ENCODE results near the gene PSAPL1. TPM values are rescaled to one million over a fixed set of nuclear protein-coding genes. Genes with fewer than 3 reads are reported as not detected.
A peak's percentile ranks its signal among the peaks of the same experiment; 100 is the strongest.

The PSAPL1 gene
- total RNA-seq, 5 donors from 2014 or later (not counting 1 experiment from before 2014, with no cell fraction given), result not detected

DNA sequence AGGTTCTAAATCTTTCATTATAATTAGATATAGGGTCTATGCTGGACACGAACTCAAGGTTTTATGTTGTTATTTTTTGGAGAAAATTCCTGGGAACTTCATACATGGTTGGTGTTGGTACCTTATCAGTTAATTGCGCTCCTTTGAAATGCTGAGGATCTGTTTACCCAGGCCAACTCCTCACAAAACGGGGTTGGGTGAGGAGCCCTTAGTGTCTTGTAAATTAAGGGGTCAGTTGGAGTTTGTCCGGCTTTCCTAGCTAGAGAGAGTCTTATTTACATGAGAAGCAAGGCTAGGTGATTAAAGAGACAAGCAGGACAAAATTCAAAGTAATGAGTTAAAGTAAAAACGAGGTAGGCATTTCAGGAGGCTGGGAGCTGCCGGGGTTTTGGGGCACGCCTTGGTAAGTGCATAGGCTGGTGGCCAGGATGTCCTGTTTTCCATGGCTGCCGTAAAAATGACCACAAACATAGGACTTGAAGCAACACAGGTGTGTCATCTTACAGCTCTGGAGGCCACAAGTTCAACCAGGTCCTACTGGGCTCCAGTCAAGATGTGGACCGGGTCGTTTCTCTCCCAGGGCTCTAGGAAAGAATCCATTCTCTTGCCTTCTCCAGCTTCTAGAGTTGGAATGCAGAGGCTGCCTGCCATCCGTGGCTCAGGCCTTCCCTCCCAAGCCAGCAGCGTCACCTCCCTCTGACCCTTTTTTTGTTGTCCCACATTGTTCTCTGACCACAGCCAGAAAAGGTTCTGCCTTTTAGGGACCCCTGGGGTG is 19.8 kb downstream of the PSAPL1 start:
- WGBS (ENCODE audit: insufficient coverage), result 31% methylated on average over 8 of the region's 12 CpGs
- Mint-ChIP-seq H3K36me3 (no peaks in the 10 kb centered on the region), H3K9me3 (peaks cover under 1 to 13% (median 3%) of the 10 kb centered on the region in 3 donors), H3K27ac (no peak overlapping the region), H3K4me1 (no peaks in the 10 kb centered on the region), H3K4me3 (no peak overlapping the region), H3K27me3 (peaks cover 29 to 35% of the 10 kb centered on the region in 2 donors)
- ChIA-PET CTCF (no interaction called here), POLR2A (interaction anchor here in 1 of 2 donors (0.6 kb wide), 1 partner anchor 81 kb away, joined by 8 read pairs; no protein-coding TSS in a partner anchor)
- Histone ChIP-seq H3K36me3 (ENCODE audit: control insufficient read depth in 2 of 2, extremely low read depth in 1 of 2, insufficient read depth in 1 of 2, low read length in 1 of 2) (no peaks in the 10 kb centered on the region), H3K4me1 (ENCODE audit: control insufficient read depth in 1 of 2, extremely low read depth in 1 of 2, insufficient read depth in 2 of 2, low read length in 2 of 2) (no peaks in the 10 kb centered on the region), H3K27ac (ENCODE audit: low read length) (no peak overlapping the region), H3K4me3 (ENCODE audit: control insufficient read depth in 1 of 2, extremely low read depth in 1 of 2, low read length in 1 of 2) (no peak overlapping the region), H3K9me3 (no peaks in the 10 kb centered on the region), H3K27me3 (replicated peaks in 1 of 2; ENCODE audit: control insufficient read depth in 2 of 2, extremely low read depth in 1 of 2, insufficient read depth in 2 of 2, low read length in 1 of 2) (peaks cover 0 to 28% of the 10 kb centered on the region in 2 experiments)
- ATAC-seq (replicated peaks in 1 of 4) (no peak), DNase-seq (peak in 1 of 35 experiments; percentile 3)

DNA sequence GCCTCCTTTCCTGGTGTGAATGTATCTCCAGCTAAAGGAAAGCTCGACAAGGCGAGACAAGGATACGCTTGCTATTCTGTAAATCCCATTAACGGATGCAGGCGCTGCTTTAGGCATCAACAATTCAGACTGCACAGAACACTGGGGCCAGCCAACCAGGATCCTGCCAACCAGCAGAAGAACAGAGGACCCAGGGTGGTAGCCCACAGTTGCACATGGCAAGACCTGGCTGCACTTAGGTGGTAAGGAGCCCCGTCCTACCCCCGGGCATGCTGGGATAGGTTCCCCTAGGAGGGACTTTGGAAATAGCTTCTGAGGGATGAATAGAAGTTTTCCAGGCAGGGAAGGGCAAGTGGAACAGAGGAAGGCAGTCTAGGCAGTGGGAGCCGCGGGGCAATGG is 20.7 kb downstream of the PSAPL1 start:
- ChIA-PET CTCF (no interaction called here), POLR2A (no interaction called here)
- Mint-ChIP-seq H3K27ac (no peak overlapping the region), H3K27me3 (peaks cover 29 to 35% of the 10 kb centered on the region in 2 donors), H3K36me3 (no peaks in the 10 kb centered on the region), H3K4me3 (no peak overlapping the region), H3K4me1 (no peaks in the 10 kb centered on the region), H3K9me3 (peaks cover 6 to 18% (median 8%) of the 10 kb centered on the region in 3 donors)
- Histone ChIP-seq H3K36me3 (ENCODE audit: control insufficient read depth in 2 of 2, extremely low read depth in 1 of 2, insufficient read depth in 1 of 2, low read length in 1 of 2) (no peaks in the 10 kb centered on the region), H3K27ac (ENCODE audit: low read length) (no peak overlapping the region), H3K4me1 (ENCODE audit: control insufficient read depth in 1 of 2, extremely low read depth in 1 of 2, insufficient read depth in 2 of 2, low read length in 2 of 2) (no peaks in the 10 kb centered on the region), H3K4me3 (ENCODE audit: control insufficient read depth in 1 of 2, extremely low read depth in 1 of 2, low read length in 1 of 2) (no peak overlapping the region), H3K9me3 (no peaks in the 10 kb centered on the region), H3K27me3 (replicated peaks in 1 of 2; ENCODE audit: control insufficient read depth in 2 of 2, extremely low read depth in 1 of 2, insufficient read depth in 2 of 2, low read length in 1 of 2) (peaks cover 0 to 28% of the 10 kb centered on the region in 2 experiments)
- WGBS (ENCODE audit: insufficient coverage), result 79% methylated on average over 9 of the region's 9 CpGs
- no peak for DNase-seq
- ATAC-seq (replicated peaks in 1 of 4), result no peak

DNA sequence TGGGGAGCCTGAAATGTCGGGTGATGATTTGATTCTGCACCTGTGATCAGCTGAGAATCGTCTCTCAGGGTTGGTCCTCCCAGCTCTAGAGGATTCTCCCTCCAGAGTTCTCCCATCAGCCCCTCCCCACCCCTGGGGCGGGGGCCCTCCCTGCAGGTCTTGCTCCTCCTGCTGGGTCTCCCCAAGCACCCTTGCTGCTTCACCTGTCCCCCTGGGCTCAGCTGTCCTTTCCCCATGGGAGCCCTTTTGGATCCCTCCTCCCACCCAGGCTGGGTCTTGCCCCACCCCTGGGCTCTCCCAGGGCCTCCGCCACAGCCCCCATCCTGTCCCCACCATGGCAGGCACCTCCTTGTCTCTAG is 22.2 kb downstream of the PSAPL1 start:
- POLR2A ChIA-PET, result no interaction called here
- H3K27me3 Mint-ChIP-seq, result peaks cover 29 to 35% of the 10 kb centered on the region in 2 donors
- DNase-seq (peak in 1 of 35 experiments; percentile 17), ATAC-seq (replicated peaks in 1 of 4) (no peak)
- Histone ChIP-seq H3K4me3 (ENCODE audit: control insufficient read depth in 1 of 2, extremely low read depth in 1 of 2, low read length in 1 of 2) (no peak overlapping the region), H3K27ac (ENCODE audit: low read length) (no peak overlapping the region), H3K9me3 (no peaks in the 10 kb centered on the region), H3K4me1 (ENCODE audit: control insufficient read depth in 1 of 2, extremely low read depth in 1 of 2, insufficient read depth in 2 of 2, low read length in 2 of 2) (no peaks in the 10 kb centered on the region), H3K36me3 (ENCODE audit: control insufficient read depth in 2 of 2, extremely low read depth in 1 of 2, insufficient read depth in 1 of 2, low read length in 1 of 2) (no peaks in the 10 kb centered on the region), H3K27me3 (replicated peaks in 1 of 2; ENCODE audit: control insufficient read depth in 2 of 2, extremely low read depth in 1 of 2, insufficient read depth in 2 of 2, low read length in 1 of 2) (peaks cover 0 to 25% of the 10 kb centered on the region in 2 experiments)
- H3K27ac Mint-ChIP-seq, result no peak overlapping the region
- H3K36me3 Mint-ChIP-seq, result no peaks in the 10 kb centered on the region
- CTCF ChIA-PET, result no interaction called here
- no peak overlapping the region for H3K4me3 Mint-ChIP-seq
- H3K9me3 Mint-ChIP-seq, result peaks cover 16 to 27% (median 19%) of the 10 kb centered on the region in 3 donors
- 80% methylated on average over 2 of the region's 4 CpGs for WGBS (ENCODE audit: insufficient coverage)
- no peaks in the 10 kb centered on the region for H3K4me1 Mint-ChIP-seq

DNA sequence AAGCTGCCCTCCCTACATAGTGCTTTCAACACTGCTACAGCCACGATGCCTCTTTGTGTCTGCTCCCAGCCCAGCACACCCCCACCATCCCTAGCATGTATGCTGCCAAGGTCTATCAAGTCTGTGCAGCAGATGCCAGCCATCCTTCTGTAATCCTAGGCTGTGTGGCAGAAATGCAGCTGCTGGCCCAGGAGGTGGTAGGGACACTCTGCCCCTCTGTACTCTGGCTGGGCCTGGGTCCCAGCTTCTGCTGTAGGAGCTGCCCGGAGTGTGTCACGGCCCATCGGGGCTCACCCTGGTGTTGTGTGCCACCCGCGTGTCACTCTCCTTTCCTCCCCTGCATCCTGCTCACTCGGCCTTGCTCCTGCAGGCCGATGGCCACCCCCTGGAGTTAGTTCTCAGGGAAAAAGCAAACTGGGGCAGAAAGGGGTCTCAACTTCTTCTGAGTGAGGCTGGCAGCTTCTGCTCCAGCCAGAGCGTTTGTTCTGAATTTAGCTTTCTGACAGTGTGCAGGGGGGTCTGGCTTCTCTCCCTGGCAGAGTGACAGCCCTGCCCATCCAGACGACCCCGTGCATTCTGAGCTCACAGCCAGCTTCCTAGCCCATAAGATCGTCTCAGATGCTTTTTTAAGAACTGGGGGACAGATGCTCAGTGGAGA is 22.7 kb downstream of the PSAPL1 start:
- ChIA-PET CTCF (no interaction called here), POLR2A (no interaction called here)
- Mint-ChIP-seq H3K4me3 (no peak overlapping the region), H3K27me3 (peaks cover 29 to 35% of the 10 kb centered on the region in 2 donors), H3K9me3 (peaks cover 16 to 30% (median 21%) of the 10 kb centered on the region in 3 donors), H3K4me1 (no peaks in the 10 kb centered on the region), H3K27ac (no peak overlapping the region), H3K36me3 (no peaks in the 10 kb centered on the region)
- Histone ChIP-seq H3K4me1 (ENCODE audit: control insufficient read depth in 1 of 2, extremely low read depth in 1 of 2, insufficient read depth in 2 of 2, low read length in 2 of 2) (no peaks in the 10 kb centered on the region), H3K36me3 (ENCODE audit: control insufficient read depth in 2 of 2, extremely low read depth in 1 of 2, insufficient read depth in 1 of 2, low read length in 1 of 2) (no peaks in the 10 kb centered on the region), H3K27ac (ENCODE audit: low read length) (no peak overlapping the region), H3K4me3 (ENCODE audit: control insufficient read depth in 1 of 2, extremely low read depth in 1 of 2, low read length in 1 of 2) (no peak overlapping the region), H3K27me3 (replicated peaks in 1 of 2; ENCODE audit: control insufficient read depth in 2 of 2, extremely low read depth in 1 of 2, insufficient read depth in 2 of 2, low read length in 1 of 2) (peaks cover 0 to 25% of the 10 kb centered on the region in 2 experiments), H3K9me3 (no peaks in the 10 kb centered on the region)
- peak in 2 of 35 experiments; percentile 5 to 8 for DNase-seq
- ATAC-seq (replicated peaks in 1 of 4), result no peak
- WGBS (ENCODE audit: insufficient coverage), result 72% methylated on average over 3 of the region's 12 CpGs

DNA sequence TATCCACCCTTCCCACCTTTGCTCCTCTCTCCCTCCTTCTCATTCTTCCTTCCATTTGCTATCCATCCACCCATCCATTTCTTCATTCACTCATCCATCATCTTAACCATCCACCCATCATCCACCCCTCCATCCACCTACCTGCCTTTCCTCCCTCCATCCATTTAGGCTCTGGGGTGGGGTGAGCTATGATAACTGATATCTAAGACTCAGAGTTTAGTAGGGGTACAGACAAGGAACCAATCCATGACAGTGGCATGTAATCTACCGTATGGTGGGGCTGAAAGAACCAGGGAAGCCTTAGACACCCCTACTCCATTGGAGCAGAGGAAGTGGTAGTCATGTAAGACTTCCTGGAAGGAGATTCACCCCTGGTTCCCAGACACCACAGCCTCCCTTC is 23.2 kb downstream of the PSAPL1 start:
- Histone ChIP-seq H3K9me3 (no peaks in the 10 kb centered on the region), H3K4me1 (ENCODE audit: control insufficient read depth in 1 of 2, extremely low read depth in 1 of 2, insufficient read depth in 2 of 2, low read length in 2 of 2) (no peaks in the 10 kb centered on the region), H3K36me3 (ENCODE audit: control insufficient read depth in 2 of 2, extremely low read depth in 1 of 2, insufficient read depth in 1 of 2, low read length in 1 of 2) (no peaks in the 10 kb centered on the region), H3K27me3 (replicated peaks in 1 of 2; ENCODE audit: control insufficient read depth in 2 of 2, extremely low read depth in 1 of 2, insufficient read depth in 2 of 2, low read length in 1 of 2) (peaks cover 0 to 25% of the 10 kb centered on the region in 2 experiments), H3K27ac (ENCODE audit: low read length) (no peak overlapping the region), H3K4me3 (ENCODE audit: control insufficient read depth in 1 of 2, extremely low read depth in 1 of 2, low read length in 1 of 2) (no peak overlapping the region)
- WGBS (ENCODE audit: insufficient coverage), result no CpG with 5 or more reads among the region's 1 CpG
- no peak overlapping the region for H3K27ac Mint-ChIP-seq
- H3K4me3 Mint-ChIP-seq, result no peak overlapping the region
- ATAC-seq (replicated peaks in 1 of 4) (no peak), DNase-seq (no peak)
- H3K36me3 Mint-ChIP-seq, result no peaks in the 10 kb centered on the region
- CTCF ChIA-PET, result no interaction called here
- H3K4me1 Mint-ChIP-seq, result no peaks in the 10 kb centered on the region
- peaks cover 29 to 35% of the 10 kb centered on the region in 2 donors for H3K27me3 Mint-ChIP-seq
- H3K9me3 Mint-ChIP-seq, result peaks cover 16 to 32% (median 27%) of the 10 kb centered on the region in 3 donors
- POLR2A ChIA-PET, result no interaction called here

DNA sequence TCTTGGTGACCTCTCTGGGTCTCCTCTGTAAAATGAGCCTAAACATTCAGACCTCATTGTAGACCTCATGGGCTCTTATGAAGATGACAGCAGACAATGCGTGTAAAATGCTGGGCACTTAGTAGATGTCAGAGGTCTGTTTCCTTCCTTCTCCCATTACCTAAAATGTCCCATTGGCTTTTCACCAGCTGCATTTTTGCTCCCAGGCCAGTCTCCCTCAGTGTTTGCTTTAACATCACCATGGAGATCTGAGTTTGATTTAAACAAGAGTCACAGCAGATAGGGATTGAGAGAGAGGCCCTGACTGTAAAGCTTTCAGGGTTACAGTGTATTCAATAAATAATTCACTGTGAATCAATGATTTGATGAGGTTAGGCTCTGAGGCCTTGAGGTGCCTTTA is 24.3 kb downstream of the PSAPL1 start:
- no peak overlapping the region for H3K27ac ChIP-seq (ENCODE audit: low read length)
- Mint-ChIP-seq H3K27ac (no peak overlapping the region), H3K9me3 (peaks cover 18 to 32% (median 29%) of the 10 kb centered on the region in 3 donors), H3K36me3 (no peaks in the 10 kb centered on the region), H3K4me1 (no peaks in the 10 kb centered on the region), H3K4me3 (no peak overlapping the region), H3K27me3 (peaks cover 22 to 28% of the 10 kb centered on the region in 2 donors)
- H3K4me3 ChIP-seq (ENCODE audit: control insufficient read depth in 1 of 2, extremely low read depth in 1 of 2, low read length in 1 of 2), result no peak overlapping the region
- no peak for ATAC-seq (replicated peaks in 1 of 4)
- DNase-seq, result no peak
- ChIA-PET POLR2A (no interaction called here), CTCF (no interaction called here)
- no CpG with 5 or more reads among the region's 1 CpG for WGBS (ENCODE audit: insufficient coverage)
- no peaks in the 10 kb centered on the region for H3K9me3 ChIP-seq
- no peaks in the 10 kb centered on the region for H3K4me1 ChIP-seq (ENCODE audit: control insufficient read depth in 1 of 2, extremely low read depth in 1 of 2, insufficient read depth in 2 of 2, low read length in 2 of 2)
- peaks cover 0 to 19% of the 10 kb centered on the region in 2 experiments for H3K27me3 ChIP-seq (replicated peaks in 1 of 2; ENCODE audit: control insufficient read depth in 2 of 2, extremely low read depth in 1 of 2, insufficient read depth in 2 of 2, low read length in 1 of 2)
- H3K36me3 ChIP-seq (ENCODE audit: control insufficient read depth in 2 of 2, extremely low read depth in 1 of 2, insufficient read depth in 1 of 2, low read length in 1 of 2), result no peaks in the 10 kb centered on the region
